Activated CD8-positive, alpha-beta memory T cell treated with anti-CD3 and anti-CD28 coated beads for 4 hours (primary cell): ENCODE data around the gene BPGM.
"Not testable (repeated sequence)": the region's sequence is repeated elsewhere in the genome, so short reads cannot be mapped to it uniquely, and the experiment has no call there.

ENCODE experiments used
- DNase-seq, 2 donors: peaks; one replicate each; pipeline ENCODE4 v3.0.0-alpha.2; 2020; ENCODE audit warnings: low read depth in 2 of 2

The BPGM gene

DNA sequence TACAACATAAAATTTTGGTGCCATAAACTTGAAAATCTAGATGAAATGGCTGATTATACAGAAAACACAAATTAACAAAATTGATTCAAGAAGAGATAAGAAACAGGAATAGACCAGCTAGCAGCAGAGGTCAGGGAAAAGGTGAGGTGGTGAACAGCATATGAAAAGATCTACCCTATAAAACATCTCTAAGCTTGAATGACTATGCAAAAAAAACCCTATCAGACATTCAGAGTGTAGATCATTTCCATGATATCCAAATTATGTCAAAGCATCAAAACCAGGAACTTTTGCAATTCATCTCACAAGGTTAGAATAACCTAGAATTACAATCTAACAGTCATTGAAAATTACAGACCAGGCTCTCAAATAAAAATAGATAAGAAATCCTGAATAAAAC is 14.6 kb upstream of the BPGM start:
- no peak for DNase-seq

DNA sequence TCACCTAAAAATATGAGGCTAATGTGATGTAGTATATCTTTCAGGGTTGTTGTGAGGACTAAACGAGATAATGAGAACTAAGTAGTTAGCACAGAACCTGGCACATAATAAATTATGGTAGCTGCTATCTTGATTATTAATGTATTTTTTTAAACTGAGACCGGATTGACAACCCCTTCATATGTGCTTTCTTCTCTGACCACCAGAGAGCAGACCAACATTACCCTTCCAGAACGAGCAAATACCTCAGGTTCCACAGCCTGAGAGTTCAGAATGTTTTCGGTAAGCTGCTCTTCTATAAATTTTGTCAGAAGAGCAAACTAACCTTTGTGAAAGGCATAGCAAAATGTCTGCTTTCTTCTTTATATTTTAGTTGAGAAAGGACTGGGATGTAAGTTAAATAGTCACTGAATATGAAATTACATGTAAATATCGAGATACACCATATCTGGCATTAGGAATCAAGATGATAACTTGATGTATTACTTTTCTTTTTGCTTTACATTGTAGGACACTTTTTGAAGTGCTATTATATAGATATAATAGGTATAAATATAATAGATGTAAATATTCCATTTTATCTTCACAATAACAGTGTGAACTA is 13.6 kb upstream of the BPGM start:
- DNase-seq: no peak

DNA sequence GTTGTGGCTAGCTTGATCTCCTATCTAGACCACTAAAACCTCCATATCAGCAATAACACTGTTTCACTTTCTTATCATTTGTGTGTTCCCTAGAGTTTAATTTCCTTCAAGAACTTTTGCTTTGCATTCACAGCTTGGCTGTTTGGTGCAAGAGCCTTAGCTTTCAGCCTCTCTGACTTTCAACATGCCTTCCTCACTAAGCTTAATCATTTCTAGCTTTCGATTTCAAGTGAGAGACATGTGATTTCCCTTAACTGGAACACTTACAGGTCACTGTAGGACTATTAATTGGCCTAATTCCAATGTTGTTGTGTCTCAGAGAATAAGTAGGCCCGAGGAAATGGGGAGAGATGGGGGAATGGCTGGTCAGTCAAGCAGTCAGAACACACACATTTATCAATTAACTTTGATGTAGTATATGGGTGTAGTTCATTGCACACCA is 10.6 kb upstream of the BPGM start:
- DNase-seq: no peak

DNA sequence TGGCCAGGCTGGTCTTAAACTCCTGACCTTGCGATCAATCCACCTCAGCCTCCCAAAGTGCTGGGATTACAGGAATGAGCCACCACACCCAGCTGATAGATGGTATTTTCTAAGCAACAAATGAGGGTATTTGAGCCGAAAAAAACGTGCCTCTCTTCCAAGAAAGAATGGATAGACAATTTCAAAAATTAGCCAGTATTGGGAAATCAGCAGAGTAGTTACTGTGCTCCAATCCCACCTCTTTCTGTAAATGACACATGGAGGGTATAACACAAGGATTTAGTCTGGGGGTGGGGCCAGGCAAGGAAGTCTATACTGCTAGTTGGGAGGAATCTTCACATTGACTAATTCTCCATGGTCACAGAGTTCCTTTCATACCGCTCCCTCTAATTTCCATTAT is 9.2 kb upstream of the BPGM start:
- no peak for DNase-seq

DNA sequence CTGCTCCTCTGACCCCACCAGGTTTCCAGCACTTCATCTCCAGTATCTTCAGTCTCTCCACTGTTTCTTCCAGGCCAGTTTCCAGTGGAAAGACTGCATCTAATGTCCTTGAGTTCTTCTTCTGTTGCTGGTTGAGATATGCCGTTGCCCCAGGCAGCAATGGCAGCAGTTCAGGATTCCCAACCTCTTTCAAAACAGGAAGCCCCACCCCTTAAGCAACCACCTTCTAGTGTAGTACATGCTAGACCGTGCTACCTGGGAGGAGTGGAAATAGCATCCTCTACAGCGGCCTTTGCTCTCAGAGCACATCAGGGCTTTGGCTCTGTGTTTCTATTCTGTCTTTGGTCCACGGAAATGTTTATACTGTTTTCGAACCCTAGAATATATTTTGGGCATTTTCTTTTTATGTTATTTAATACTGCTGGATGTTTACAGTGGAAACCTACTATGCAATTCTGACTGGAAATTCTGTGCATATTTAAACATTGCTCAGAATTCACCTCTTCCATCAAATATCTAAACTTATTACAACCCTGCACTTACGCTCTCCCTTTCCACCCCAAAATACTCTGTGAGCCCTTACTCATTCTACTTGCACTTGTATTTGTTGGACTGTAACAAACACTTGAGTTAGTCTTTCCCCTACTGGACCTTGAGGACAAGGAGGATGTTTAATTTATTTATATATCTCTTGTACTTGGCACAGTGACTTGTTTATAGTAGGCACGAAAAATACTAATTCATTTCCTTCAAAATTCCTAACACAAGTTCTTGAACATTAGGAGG is 8.5 kb upstream of the BPGM start:
- DNase-seq: no peak

DNA sequence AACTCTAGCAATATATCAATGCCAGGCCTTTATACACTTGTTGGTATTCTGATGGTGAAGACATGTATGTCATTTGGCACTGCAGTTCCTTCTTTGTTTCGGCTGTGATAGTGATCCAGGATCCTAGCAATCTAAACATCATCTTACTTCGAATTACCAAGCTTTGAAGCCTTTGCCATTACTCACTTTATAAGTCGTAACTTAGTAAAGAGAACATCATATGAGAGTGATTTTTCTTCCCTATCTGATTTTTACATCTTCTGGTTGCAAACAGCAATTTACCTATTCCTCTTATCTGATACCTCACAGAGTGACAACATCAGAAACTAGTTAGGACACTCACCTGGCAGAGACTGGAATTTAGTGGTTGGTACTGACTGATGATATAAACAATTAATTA is 7.6 kb upstream of the BPGM start:
- no peak for DNase-seq

DNA sequence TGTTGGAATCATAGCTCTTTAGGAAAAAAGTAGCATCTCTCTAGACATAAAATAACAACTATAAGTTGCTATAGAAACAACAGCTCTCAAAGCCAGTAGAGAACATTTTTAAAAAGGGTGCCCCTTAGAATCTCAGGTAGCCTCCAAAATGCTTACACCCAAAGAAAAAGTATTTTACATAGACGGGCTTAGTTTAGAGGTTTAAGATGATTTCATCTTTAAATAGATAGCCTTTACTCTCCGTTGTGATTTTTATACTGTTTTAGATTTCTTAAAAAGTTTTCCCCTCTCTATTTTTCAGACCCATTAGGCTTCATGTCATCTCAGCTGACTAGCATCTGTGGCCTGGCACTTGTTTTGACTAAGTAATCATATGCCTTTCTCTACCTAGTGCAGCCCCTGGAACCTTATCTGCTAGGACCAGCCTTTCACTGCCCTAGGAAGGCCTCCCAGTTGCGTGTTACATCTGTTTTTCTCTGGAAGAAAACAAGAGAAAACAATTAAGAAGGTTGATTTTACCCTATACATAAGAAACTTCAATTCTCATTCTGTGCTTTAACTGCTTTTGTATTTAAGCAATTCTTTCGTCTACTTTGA is 6.9 kb upstream of the BPGM start:
- DNase-seq: no peak

DNA sequence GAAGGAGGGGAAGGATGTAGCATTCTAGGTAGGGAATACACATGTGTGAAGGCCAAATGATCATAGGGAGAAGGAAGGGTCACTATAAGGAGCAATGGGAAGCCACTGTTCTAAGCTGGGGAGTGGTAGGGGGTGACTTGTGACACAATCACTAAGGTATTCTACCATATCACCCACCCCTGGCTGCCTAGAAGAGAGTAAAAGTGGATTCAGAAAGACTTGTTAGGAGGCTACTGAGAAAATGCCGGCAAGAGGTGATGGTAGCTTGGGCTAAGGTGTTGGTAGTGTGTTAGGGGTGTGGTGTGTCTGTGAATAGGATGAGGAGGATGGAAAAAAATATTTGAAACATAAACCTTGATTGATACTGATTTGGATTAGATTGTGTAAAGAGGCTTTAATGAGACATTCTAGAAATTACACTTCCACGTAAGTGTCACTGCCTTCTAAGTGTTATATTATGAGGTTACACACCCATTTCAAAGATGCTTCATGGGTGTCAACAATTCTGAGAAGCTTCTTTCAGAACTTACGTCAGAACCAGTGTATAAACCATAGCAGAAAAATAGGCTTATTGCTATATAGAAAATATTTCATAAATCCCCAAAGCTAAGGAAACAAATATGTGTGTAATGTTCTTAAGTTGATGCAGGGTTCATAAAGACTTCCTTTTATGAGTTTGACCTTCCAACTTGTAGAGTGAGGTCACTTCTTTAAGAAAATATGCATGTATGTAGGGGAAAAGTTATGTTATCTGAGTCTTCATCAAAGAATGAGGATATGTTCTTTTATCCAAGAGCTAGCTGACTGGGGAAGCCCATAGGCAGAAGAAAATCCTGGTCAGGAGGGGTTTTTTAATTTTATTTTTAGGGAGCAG is 5.6 kb upstream of the BPGM start:
- DNase-seq: no peak

DNA sequence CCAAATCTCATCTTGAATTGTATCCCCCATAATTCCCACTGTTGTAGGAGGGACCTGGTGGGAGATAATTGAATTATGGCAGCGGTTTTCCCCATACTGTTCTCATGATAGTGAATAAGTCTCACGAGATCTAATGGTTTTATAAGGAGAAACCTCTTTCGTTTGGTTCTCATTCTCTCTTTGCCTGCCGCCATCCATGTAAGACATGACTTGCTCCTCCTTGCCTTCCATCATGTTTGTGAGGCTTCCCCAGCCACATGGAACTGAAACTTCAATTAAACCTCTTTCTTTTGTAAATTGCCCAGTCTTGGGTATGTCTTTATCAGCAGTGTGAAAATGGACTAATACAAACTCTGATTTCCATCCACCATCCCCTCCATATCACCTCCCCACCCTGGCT is 4.7 kb upstream of the BPGM start:
- DNase-seq: not testable (repeated sequence)

DNA sequence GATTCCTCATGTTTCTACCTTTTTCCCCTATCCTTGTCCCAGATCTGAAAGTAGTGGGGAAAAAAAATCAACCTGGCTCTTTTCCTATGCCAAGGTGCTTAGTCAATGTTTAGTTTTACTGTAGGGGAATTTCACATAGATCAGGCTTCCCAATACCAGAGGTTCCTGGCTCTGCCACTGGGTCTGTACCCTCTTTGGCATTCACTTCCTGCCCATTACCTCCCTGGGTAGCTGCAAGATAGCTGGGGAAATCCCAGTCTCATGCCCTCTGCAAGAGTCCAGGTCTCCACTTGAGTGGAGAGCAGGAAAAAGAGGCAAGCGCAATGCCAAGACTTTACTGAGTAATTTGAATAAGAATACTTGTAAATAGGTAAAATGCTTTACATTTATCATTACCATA is 3.5 kb upstream of the BPGM start:
- no peak for DNase-seq

DNA sequence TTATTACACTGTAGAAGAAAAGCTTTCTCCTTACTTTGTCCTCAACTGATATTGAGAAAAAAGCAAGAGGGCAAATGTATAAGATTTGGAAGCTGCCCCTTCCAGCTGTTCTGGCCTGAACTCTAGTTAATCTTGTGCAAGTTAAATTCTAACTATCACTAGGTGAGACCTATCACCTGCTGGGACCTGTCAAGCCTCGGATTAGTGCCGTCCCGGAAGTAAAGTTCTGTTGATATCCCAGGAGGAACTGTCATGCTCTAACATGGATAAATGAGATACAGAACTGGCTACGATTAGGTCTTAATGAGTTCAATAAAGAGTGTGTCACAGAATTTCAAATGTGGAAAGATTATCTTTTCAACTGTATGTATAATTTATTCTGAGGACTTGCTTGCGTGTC is 1.2 kb upstream of the BPGM start:
- no peak for DNase-seq

DNA sequence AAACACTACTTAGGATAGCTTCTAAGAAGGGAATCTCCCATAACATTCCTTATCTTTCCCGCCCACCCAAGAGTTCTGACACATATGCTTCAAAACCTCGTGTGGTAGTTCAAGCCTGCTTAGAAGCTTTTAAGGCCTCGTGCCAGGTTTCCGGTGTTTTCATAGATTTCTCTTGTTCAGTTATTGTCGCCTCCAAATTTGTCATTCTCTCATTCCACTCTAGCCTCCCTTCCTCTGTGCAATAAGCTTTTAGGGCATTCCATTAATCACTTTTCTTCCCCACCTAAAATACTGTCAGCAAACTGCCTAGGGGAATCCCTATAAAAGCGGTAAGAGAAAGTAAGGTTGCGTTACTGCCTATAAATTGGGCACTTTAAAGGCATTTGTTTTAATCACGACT is 718 bp upstream of the BPGM start:
- no peak for DNase-seq

DNA sequence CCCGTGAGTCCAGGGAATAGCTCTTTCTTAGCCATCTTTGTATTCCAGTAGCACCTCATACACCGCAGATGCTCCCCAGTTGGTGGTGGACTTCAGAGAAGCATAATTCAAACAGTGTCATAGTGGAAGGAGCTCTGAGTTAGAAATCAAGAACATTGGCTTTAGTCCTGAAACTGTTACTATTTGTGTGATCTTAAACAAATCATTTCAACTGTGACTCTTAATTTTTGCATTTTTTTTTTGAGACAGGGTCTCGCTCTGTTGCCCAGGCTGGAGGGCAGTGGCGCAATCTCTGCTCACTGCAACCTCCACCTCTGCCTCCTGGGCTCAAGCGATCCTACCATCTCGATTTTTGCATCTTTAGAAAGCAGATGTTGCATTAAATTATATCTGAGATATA is 1.8 kb downstream of the BPGM start:
- DNase-seq: no peak

DNA sequence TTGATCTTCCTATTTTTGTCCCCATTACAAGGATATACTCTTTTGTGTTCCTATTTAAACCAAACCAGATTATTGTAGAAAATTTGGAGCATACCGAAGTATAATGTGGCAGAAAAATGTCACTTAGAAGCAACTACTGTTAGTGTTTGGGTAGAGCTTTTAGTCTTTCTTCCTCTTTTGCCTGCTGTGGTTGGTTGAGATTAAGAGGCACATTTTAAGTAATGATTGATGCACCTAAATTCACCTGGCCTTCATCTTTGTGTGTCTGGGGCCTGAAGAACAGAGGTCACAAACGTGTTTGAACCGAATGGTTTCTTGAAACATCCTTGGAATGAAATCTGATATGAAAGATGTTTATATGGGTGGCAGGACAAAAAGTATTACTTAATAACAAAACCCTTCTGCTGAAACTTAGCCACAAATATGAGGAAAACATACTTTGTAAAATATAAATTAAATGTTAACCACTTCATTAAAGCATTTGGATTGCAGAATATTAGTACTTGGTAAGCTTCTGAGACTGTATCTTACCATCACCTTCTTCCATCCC is 2.6 kb downstream of the BPGM start:
- no peak for DNase-seq

DNA sequence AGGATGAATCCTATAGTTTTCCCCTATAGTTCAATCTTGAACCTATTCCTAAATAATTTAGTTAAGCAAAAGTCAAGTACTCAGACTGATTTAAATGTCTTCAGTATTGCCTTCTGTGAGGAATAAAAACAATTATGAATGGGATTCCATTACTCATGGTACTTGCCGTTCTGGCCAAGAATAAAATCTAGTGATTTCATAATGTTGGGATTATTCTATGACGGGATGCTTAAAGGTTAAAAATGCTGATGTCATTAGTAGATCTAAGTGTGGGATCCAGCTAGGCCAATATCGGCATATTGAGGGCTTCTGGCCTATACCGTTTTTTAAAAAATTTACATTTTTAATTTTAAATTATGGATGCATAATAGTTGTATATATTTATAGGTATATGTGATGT is 5.3 kb downstream of the BPGM start:
- DNase-seq: no peak

DNA sequence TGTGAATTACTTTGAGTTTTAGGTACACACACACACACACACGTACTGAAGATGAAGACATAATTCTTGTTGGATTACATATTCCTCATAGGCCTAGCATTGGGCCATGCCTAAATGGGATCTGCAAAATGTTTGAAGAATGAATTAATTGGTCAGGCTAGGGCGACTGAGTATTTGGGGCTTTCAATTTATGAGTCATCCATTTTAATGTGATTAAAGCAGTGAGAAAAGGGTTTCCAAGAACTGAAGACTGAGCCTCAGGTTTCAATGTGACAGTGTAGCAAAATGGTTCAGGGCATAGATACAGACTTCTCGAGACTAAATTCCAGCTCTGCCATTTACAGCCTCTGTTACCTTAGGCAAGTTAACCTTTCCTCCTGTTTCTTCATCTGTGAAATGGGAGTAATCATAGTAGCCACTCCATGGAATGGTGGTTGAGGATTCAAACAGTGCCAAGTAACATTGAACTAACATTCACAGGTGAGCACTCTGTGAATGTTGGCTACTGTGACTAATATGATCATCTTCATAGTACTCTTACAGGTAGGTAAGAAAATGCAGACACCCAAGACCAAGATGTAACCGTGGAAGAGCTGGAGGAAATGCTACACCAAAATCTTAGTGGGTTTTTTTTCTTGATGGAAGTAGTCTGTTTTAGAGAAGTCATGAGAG is 7.6 kb downstream of the BPGM start:
- DNase-seq: no peak

DNA sequence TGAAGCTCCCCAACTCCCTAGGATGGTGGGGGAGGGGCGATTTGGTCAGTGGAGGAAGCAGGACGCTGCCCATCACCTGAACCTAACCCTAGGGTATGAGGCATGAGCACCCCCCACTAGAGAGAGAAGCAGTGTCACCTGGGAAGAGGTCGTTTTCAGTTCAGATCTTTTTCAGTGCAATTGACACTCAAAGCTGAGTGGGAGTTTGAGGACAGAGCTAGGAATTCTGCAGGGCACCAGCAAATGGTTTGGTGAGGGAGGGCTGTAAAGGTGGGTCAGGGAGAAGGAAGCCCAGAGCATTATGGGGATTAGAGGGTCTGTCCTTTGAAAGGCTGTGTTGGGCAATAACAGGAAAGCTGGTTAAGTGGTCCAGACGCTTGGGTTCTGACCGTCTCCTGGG is 10.9 kb downstream of the BPGM start:
- DNase-seq: no peak

DNA sequence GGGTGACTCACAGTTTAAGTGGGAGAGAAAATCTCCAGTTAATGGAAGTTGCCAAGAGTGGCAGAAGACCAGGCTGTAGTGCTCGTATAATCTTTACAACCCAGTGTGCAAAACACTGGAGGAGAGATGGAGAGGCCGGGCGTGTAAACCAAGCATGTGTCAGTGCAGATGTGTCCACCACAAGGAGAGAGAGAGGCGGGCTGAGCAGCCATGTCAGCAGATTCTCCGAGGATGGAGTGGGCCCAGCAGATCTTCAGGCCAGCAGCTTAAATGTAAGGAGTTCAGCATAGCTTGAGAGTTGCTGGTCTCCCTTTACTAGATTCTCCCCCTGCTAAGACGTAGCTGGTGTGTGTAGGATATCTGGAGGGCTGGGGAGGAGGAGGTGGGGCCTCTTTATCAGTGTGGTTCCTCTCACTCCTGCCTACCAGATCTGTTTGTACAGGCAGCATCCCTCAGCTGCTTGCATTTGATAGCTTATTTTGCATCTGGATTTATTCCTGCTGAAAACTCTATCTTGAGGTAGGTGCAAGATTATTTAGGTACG is 13.7 kb downstream of the BPGM start:
- DNase-seq: no peak

DNA sequence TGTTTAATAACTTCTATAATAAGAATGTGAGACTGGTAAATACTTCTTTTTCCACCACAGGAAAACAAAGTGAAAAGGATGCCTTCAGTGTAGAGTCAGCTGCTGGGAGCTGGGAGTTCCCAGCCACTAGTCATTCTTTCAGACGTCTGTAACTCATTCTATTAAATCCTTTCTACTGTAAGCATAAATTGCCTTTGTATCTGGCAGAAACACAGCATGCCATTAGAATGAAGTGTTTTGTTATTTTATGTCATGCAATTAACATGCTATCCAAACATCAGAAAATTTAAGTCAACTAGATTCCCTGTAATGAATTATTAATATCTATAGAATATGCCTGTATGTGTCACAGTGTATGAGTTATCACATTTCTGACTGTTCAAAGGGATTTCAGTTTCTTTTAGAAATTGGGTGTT is 14.3 kb downstream of the BPGM start:
- DNase-seq: no peak

DNA sequence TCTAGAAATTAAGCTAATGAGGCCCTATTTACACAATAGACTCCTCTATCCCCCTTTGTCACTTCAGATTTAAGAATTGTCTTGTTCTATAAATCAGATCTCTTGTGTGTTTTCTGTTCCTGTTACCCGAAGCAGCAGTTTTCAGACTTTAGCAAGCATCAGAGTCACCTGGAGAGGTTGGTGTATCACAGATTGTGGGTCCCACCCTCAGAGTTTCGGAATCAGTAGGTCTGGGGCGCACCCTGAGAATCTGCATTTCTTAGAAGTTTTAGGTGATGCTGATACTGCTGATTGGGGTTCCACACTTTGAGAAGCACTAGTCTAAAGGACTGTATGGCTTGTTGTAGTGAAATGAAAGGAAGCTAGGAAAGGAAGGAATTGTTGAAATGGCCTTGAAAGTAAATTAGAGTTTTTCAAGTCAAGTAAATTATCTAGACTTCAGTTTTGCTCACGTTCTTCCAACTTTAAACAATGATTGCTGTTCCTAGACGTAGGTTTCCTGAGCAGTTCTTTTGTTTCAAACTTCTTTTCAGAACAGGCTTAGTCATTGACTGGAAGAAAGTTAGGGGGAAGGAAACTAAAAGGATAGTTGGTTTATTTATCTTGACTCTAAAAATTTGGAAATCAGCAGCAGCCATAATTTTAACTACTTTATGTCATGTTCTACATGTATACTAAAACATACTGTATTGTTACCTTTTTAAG is 15.7 kb downstream of the BPGM start:
- DNase-seq: no peak

DNA sequence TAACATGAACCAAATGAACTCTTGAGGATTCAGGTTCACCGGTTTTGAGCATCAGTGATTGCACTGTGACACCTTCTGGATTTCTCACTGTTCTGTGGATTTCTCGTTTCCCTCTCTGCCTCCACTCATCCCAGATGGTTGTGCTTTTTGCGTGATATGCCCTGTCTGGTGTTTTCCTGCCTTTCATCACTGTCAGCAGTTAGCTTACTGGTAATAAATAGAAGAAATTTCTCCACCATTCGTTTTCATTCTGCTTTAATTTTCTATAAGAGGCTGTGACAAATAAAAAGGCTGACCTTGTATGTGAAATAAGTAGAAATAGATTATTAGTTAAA is 16.2 kb downstream of the BPGM start:
- no peak for DNase-seq
